ENCODE data around the gene AK8.

The AK8 gene

DNA sequence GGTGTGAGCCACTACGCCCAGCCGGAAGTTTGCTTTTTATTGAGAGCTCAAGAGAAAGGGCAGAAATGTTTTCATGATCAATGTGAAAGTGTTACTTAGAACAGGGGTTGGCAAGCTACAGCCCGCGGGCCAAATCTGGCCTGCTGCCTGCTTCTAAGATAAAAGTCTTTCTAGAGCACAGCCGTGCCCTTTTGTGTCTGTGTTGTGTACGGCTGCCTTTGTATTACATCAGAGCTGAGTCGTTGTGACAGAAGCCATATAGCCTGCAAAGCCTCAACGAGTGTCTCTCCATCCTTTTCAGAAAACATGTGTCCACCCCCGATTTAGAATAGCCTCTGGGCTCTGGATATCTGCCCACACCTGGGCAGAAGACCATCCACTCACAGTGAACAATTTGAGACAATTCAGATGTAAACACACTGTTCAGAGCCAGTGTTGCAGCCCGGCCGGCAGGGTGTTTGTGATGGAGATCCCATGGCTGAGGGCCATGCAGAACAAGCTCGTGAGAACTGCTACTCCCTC lies 28.8 kb downstream of the AK8 start:
- Histone ChIP-seq H3K4me2 (ENCODE audit: low read length) (peak overlapping the region; percentile 18; the same call in 1 of the 2 replicates), H3K9ac (ENCODE audit: low read length) (no peak overlapping the region), H2AFZ (ENCODE audit: low read length) (peak overlapping the region; percentile 18; the same call in 1 of the 2 replicates)

DNA sequence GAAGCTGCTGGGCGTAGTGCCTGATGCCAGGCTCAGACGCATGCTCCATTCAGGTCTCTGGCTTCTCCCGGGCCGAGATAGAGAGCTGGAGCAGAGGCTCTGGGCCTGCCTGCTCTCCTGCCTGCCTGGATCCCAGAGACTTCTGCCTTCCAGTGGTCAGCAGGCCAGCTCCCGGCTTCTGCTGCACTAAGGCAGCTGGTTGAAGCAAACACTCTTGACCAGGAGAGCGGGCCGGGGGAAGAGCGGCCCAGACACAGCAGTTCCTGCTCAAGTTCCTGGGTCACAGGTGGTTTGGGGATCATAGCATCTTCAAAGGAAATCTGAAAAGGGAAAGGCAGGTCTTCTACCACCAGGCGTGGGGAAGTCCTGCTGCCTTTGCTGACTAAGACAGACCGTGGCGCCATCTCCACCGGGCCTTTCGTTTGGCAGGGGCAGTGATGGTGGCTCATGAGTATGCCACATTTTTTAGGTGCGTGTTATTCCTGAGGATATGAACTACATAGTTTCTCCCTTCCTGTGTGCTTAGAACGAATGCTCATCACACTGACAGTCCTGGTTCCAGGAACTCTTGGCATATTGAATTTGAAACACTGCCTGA lies 31.1 kb downstream of the AK8 start:
- Histone ChIP-seq H3K9me2 (ENCODE audit: low read depth, low read length) (no peaks in the 10 kb centered on the region), H3F3A (ENCODE audit: insufficient read depth, low read length) (no peaks in the 10 kb centered on the region), H4K20me1 (ENCODE audit: insufficient read depth, low read length) (no peaks in the 10 kb centered on the region), H3K4me3 (ENCODE audit: low read depth, low read length, poor library complexity, severe bottlenecking) (no peak overlapping the region), H3K4me2 (ENCODE audit: low read length) (no peak overlapping the region), H3K9me3 (ENCODE audit: low read length) (no peaks in the 10 kb centered on the region), H3K79me2 (ENCODE audit: insufficient read depth, low read length) (no peaks in the 10 kb centered on the region), H3K4me1 (ENCODE audit: insufficient read depth, low read length, severe bottlenecking) (peaks cover 8% of the 10 kb centered on the region), H3K9ac (ENCODE audit: low read length) (no peak overlapping the region), H3K27me3 (ENCODE audit: insufficient read depth, low read length) (peaks cover 6% of the 10 kb centered on the region), H3K36me3 (ENCODE audit: insufficient read depth, low read length) (no peaks in the 10 kb centered on the region), H2AFZ (ENCODE audit: low read length) (no peak overlapping the region), H3K27ac (ENCODE audit: low read depth, low read length, poor library complexity, severe bottlenecking) (no peak overlapping the region)
- TF ChIP-seq, protein P1, sequence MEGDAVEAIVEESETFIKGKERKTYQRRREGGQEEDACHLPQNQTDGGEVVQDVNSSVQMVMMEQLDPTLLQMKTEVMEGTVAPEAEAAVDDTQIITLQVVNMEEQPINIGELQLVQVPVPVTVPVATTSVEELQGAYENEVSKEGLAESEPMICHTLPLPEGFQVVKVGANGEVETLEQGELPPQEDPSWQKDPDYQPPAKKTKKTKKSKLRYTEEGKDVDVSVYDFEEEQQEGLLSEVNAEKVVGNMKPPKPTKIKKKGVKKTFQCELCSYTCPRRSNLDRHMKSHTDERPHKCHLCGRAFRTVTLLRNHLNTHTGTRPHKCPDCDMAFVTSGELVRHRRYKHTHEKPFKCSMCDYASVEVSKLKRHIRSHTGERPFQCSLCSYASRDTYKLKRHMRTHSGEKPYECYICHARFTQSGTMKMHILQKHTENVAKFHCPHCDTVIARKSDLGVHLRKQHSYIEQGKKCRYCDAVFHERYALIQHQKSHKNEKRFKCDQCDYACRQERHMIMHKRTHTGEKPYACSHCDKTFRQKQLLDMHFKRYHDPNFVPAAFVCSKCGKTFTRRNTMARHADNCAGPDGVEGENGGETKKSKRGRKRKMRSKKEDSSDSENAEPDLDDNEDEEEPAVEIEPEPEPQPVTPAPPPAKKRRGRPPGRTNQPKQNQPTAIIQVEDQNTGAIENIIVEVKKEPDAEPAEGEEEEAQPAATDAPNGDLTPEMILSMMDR (IDR thresholded peaks at IDR 0.05; ENCODE audit: low read length) = no peak
- TF ChIP-seq EZH2 (IDR thresholded peaks at IDR 0.05; ENCODE audit: borderline replicate concordance, low read length) = no peak

More for the DNA sequence above, 28.8 kb downstream of the AK8 start:
- Histone ChIP-seq H3K27ac (ENCODE audit: low read depth, low read length, poor library complexity, severe bottlenecking) (no peak overlapping the region), H3K9me2 (ENCODE audit: low read depth, low read length) (no peaks in the 10 kb centered on the region), H3K4me3 (ENCODE audit: low read depth, low read length, poor library complexity, severe bottlenecking) (no peak overlapping the region), H3K36me3 (ENCODE audit: insufficient read depth, low read length) (no peaks in the 10 kb centered on the region), H3K4me1 (ENCODE audit: insufficient read depth, low read length, severe bottlenecking) (peaks cover 8% of the 10 kb centered on the region), H4K20me1 (ENCODE audit: insufficient read depth, low read length) (no peaks in the 10 kb centered on the region), H3F3A (ENCODE audit: insufficient read depth, low read length) (no peaks in the 10 kb centered on the region), H3K79me2 (ENCODE audit: insufficient read depth, low read length) (no peaks in the 10 kb centered on the region), H3K27me3 (ENCODE audit: insufficient read depth, low read length) (0 out of 2 replicates have a peak, but pooled peaks cover under 1% of the 10 kb centered on the region), H3K9me3 (ENCODE audit: low read length) (no peaks in the 10 kb centered on the region)
- no peak for TF ChIP-seq EZH2 (IDR thresholded peaks at IDR 0.05; ENCODE audit: borderline replicate concordance, low read length)
- TF ChIP-seq, protein P1 (IDR thresholded peaks at IDR 0.05; ENCODE audit: low read length) = no peak

DNA sequence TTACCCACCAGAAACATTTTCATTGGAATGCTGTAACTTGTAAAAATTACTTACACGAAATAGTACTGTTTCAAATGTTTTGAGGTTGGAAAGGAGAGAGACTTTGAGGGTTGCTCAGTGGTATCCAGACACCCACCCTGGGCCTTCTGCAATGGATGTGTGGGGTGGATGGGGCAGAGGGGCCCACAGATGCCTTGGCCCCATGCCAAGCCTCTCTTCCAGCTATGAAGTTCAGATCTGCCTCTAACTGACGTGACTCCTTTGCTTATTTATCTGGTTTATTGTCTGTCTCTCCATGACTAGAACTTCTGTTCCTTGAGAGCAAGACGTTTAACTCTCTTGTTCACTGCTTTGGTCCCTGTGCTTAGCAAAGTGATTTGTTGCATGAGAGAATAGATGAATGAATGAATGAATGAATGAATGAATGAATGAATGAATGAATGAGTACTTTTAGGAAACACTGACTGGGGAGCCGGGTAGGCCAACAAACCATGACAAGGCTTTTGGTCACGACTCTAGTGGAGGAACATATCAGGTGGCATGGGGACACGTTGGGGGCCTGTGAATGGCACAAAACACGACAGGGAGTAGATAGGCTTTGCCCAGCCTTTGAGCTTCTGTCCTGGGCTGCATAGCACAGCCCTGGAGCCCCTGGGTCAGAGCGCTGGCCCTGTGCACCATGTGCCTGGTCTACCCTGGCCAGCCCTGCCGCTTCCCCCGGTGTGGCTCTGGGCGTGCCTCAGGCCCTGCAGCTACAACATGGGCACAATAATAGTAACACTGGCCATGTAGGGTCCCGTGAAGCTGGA lies 31.8 kb downstream of the AK8 start:
- Histone ChIP-seq H3K9me2 (ENCODE audit: low read depth, low read length) (no peaks in the 10 kb centered on the region), H3K79me2 (ENCODE audit: insufficient read depth, low read length) (no peaks in the 10 kb centered on the region), H3K4me2 (ENCODE audit: low read length) (no peak overlapping the region), H3K9me3 (ENCODE audit: low read length) (no peaks in the 10 kb centered on the region), H3K27me3 (ENCODE audit: insufficient read depth, low read length) (peaks cover 6% of the 10 kb centered on the region), H3K4me3 (ENCODE audit: low read depth, low read length, poor library complexity, severe bottlenecking) (no peak overlapping the region), H3K9ac (ENCODE audit: low read length) (no peak overlapping the region), H3K36me3 (ENCODE audit: insufficient read depth, low read length) (no peaks in the 10 kb centered on the region), H3K4me1 (ENCODE audit: insufficient read depth, low read length, severe bottlenecking) (peaks cover 8% of the 10 kb centered on the region), H4K20me1 (ENCODE audit: insufficient read depth, low read length) (no peaks in the 10 kb centered on the region), H2AFZ (ENCODE audit: low read length) (no peak overlapping the region), H3K27ac (ENCODE audit: low read depth, low read length, poor library complexity, severe bottlenecking) (no peak overlapping the region), H3F3A (ENCODE audit: insufficient read depth, low read length) (no peaks in the 10 kb centered on the region)
- TF ChIP-seq EZH2 (IDR thresholded peaks at IDR 0.05; ENCODE audit: borderline replicate concordance, low read length) = no peak
- TF ChIP-seq, protein P1 (IDR thresholded peaks at IDR 0.05; ENCODE audit: low read length) = no peak

Data from OCI-LY1 (cell line).